Measurements from ENCODE around the gene PGLYRP4.

DNA sequence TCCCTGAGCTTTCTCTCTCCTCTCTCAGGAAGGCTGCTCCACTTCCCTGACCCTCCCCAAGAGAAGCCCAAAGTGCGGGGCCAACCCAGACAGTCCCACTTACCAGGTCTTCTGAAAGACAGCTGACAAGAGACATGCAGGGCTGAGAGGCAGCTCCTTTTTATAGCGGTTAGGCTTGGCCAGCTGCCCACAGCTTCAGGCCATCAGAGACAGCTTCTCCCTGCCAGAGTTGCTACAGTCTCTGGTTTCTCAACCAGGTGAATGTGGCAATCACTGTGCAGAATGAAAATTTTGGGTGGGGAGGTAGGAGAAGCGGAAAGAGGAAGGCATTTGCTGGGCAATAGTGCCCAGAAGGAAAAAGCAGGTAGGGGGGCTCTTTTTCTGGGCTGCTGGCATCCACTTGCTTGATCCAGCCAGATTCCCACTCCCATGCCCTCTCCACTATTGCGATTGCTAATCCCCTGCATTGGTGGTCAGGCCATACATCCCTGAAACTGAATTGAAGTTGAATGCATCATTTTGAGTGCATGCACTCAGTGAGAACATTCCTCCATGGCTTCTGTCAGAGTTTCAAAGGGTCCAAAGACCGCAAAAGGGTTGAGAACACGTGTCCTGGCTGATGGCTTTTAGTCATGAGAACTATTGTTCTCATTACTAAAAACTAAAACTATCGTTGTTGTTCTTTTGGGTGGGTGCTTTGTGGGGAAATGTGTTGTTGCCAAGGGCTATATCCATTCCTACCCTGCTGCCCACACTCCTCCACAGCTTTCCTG lies 42.5 kb upstream of the PGLYRP4 start, which contains the start of gene S100A8:
- TF ChIP-seq SP1 (IDR thresholded peaks at IDR 0.05) (no peak), FOXK2 (IDR thresholded peaks at IDR 0.05) (no peak), SUZ12 (IDR thresholded peaks at IDR 0.05) (no peak), BHLHE40 (IDR thresholded peaks at IDR 0.05; ENCODE audit: borderline replicate concordance) (no peak), FOXA1 (IDR thresholded peaks at IDR 0.05) (no peak), LEF1 (IDR thresholded peaks at IDR 0.05; ENCODE audit: borderline replicate concordance) (no peak), HDGF (IDR thresholded peaks at IDR 0.05; ENCODE audit: borderline replicate concordance) (no peak)
